Endometrial microvascular endothelial cells (primary cell): Measurements from ENCODE around the gene MEGF11. TPM values are rescaled to one million over a fixed set of nuclear protein-coding genes. Genes with fewer than 3 reads are reported as not detected.

Source experiments
- in situ Hi-C: cut with HindIII; loops from 2 replicates; pipeline ENCODE4 v1.10.0; 2017; ENCODE audit warnings: low sequenced_read_pairs, low pct_unique_long_range_greater_than_20kb; ENCODE audit errors: inconsistent ontology term
- total RNA-seq: library from RNA; depleted of rRNA; stranded (reverse); fragments of >200 nt; gene quantifications from one replicate; pipeline ENCODE4 v1.2.3, GENCODE V29; 2015; ENCODE audit errors: inconsistent ontology term

The MEGF11 gene
- total RNA-seq, 1 donor from 2014 or later: not detected

- in situ Hi-C loops: no loop called here
Measured at GRCh38 chr15:66066005-66066404, 187.5 kb downstream of the MEGF11 start.

DNA sequence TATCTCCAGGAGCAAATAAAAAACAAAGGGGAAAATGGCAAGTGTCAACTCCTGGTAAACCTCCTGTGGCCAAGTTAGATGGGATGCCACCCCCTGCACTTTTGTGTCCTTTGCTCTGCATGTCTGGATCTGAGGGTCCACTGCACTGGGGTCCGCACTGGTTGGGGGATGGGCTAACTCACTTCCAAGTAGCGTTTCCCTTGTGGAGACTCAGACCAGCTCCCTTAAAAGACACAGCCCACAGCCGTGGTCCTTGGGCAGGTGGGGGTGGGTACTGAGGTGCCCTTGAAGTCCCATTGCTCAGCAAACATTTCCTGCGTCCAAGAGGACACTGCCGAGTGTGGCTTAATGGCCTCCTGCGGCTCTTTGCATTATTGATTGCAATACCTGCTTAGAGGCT lies 188.2 kb downstream of the MEGF11 start:
- in situ Hi-C loops: no loop called here

- in situ Hi-C loops: no loop called here
Measured at GRCh38 chr15:66063147-66063546, 190.4 kb downstream of the MEGF11 start.

GRCh38 chr15:66057089-66057488 lies 196.5 kb downstream of the MEGF11 start:
- in situ Hi-C loops: no loop called here

DNA sequence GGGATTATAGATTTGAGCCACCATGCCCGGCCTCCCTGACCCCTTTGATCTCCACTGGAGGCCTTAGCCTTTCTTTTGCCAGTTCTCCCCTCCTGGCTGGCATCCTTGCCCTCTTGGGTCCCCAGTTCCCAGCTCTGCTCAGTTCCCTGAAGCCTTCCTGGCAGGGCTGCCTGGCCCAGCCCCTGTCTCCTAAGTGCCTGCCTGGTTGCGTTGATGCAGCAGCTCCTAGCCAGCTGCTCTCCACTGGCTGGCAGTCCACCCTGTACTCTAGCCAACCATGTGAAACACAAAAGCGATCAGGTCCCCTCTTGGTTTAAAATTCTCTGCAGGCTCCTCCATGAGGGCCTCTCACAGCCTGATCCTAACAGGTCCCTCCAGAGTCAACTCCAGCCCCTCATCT lies 199.6 kb downstream of the MEGF11 start:
- in situ Hi-C loops: no loop called here

- in situ Hi-C loops: no loop called here
Measured at GRCh38 chr15:66051833-66052232, 201.7 kb downstream of the MEGF11 start.

DNA sequence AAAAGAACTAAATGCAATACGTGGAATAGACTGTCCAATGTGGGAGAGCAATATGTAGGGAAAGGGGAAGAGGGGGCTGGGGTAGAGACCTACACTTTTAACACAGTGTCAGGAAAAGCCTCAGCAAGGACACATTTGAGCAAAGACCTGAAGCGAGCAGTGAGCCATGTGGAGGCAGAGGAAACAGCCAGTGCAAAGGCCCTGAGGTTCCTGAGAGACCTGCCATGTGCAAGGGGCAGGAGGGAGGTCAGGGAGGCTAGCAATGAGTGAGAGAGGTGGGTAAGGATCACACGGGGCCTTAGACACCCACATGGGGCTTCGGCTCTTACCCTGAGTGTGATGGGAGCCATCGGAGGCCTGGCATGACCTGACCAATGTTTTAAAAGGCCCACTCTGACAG lies 203.3 kb downstream of the MEGF11 start:
- in situ Hi-C loops: no loop called here

DNA sequence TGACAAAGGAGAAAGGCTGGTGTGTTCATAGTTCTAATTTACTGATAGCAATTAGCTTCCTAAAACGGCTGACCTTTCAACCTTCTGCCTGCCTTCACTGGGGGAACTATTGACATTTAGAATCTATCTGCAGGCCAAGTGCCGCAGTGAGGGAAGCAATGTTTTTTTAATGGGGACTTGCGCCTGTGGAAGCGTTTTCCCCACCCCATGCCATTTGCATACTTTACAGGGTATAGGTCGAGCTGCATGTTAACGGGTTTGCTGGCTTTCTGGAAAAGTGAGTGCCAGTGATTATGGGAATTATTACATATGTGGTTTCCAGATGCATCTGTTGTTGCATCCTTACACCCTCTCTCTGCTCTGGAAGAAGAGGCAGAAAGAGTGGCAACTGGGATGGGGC lies 204.2 kb downstream of the MEGF11 start:
- in situ Hi-C loops: no loop called here

DNA sequence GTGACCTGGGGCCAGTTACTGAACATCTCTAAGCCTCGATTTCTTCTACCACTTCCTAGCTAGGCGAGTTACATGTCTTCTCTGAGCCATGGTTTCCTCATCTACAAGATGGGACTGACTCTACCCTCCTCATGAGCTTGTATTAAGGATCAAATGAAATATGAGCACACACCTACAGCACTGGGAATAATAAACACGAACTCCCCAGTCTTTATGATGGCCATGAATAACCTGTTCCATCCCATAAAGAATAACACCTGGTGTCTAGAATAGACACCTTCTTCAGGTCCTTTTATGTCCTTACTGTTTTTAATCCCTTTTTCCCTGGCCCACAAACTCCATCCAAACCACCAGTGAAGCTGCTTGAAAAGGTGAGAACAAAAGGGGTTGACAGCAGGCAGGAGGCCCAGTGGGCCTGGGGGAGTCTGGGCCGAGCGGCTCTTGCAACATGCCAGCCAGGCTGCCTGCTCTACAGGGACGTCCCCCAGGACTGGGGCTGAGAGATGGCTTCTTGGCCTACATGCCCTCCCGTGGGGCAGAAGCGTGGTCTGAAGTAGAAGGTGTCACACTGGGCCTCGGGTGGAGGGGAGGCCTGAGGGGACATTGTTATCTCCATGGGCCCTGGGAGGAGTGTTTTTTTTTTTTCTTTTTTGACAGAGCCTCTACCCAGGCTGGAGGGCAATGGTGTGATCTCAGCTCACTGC lies 206.1 kb downstream of the MEGF11 start:
- in situ Hi-C loops: no loop called here

GRCh38 chr15:66046751-66047150 lies 206.8 kb downstream of the MEGF11 start:
- in situ Hi-C loops: no loop called here

- in situ Hi-C loops: no loop called here
Measured at GRCh38 chr15:66046326-66046725, 207.2 kb downstream of the MEGF11 start.

DNA sequence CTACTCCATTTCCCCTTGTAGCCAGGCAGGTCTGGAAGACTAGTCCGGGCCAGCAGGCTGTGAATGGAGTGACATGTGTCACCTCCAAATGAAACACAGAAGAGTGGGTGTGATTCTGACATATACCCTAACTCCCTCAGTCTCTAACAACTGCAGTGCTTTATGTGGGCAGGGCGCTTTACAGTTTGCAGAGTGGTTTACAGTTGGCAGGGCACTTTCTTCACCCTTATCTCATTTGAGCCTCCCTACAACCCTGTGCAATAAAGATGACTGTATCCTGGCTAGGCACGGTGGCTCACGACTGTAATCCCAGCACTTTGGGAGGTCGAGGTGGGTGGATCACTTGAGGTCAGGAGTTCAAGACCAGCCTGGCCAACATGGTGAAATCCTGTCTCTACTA lies 208.0 kb downstream of the MEGF11 start:
- in situ Hi-C loops: no loop called here

GRCh38 chr15:66044837-66045236 lies 208.7 kb downstream of the MEGF11 start:
- in situ Hi-C loops: no loop called here

GRCh38 chr15:66043264-66043663 lies 210.3 kb downstream of the MEGF11 start:
- in situ Hi-C loops: no loop called here

- in situ Hi-C loops: no loop called here
Measured at GRCh38 chr15:66042624-66043023, 210.9 kb downstream of the MEGF11 start.

- in situ Hi-C loops: no loop called here
Measured at GRCh38 chr15:66041276-66041675, 212.3 kb downstream of the MEGF11 start.

DNA sequence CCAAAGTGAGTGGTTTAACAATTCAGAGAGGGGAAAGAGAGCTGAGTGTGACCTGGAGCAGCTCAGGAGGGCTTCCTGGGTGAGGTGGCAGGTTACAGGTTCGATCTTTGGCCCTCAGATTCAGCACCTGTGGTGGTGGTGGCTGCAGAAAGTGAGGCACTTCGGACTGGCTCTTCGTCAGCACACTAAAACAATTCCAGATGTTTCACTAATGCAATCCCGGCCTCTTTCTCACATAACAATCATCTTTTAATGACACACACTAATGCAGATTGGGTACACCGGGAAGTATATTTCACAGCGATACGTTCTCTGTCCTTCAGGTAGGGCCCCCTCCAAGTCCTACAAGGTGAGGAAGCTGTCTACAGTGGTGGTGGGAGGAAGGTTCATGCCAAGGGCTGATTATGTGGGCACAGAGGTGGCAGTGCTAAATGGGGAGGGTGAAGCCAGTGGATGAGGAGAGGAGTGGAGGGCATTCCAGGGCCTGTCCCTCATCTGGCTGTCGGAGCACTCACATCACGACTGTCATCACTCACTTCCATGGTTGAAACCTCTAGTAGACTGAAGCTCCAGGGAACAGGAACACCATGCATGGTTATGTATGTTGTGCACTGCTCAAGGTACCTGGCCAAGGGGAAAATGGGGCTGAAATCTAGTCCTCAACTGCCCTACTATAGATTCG lies 213.2 kb downstream of the MEGF11 start:
- in situ Hi-C loops: no loop called here

DNA sequence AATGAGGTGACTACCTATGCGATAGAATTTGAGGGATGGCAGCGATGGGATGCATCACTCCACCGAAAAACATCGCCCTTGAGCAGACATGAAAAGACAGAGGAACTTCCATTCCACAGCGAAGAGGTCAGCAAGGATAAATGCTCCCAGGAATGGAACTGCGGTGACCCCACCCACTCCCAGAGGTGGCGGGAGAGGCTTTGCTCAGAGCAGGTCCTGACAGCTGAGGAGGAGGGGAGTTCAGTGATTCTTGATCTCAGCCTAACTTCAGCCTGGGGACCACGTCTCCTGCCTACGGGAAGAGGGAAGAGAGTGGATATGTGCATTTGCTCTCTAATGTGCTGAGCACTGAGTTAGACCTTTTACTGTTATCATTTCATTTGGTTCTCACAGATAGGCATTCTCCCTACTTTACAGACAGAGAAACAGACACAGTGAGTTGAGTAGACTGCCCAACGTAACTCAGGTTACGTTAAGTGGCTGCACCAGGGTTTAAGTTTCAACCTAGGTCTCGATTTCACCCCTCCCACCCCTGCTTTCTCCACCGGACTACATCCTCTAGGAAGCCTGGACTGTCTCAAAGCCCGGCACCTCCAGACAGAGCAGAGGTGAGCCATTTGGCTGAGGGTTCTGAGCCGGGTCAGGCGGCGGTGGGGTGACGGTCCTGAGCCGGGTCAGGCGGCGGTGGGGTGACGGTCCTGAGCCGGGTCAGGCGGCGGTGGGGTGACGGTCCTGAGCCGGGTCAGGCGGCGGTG lies 214.3 kb downstream of the MEGF11 start:
- in situ Hi-C loops: no loop called here

- in situ Hi-C loops: no loop called here
Measured at GRCh38 chr15:66038387-66039116, 215.0 kb downstream of the MEGF11 start.
